Measurements from ENCODE around the gene SLC51A.

Gene SLC51A

DNA sequence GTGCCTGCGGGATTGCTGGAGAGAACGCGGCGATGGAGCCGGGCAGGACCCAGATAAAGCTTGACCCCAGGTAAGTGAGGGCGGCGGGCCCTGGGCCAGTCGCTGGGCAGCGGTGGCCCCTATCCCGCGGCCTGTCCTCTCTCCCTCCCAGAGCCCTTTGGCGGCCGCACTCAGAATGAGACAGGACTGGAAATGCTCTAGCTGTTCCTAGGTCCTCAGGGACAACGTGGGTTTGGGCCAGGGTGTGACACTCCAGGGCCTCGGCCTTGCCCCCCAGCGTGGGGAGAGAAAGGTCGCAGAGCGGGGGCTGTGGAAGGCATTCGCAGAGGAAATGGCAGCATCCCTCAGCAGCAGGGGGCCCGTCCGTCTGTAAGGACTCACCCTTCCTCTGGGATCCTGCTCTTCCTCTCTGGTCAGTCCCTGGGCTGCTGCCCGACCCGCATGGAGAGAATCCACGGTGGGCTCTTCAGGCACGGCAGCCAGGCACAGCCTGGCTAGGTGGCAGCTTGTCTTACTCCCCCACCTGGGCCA is 412 bp downstream of the SLC51A start:
- no peaks in the 10 kb centered on the region for H3K36me3 Mint-ChIP-seq
- no peak for ATAC-seq (replicated peaks)
- no peak overlapping the region for H3K4me3 Mint-ChIP-seq
- no peak for DNase-seq
- H3K9me3 Mint-ChIP-seq: no peaks in the 10 kb centered on the region
- H3K27ac Mint-ChIP-seq: no peak overlapping the region
- peaks cover 11 to 22% of the 10 kb centered on the region in 2 donors for H3K4me1 Mint-ChIP-seq
- no peaks in the 10 kb centered on the region for H3K27me3 Mint-ChIP-seq

DNA sequence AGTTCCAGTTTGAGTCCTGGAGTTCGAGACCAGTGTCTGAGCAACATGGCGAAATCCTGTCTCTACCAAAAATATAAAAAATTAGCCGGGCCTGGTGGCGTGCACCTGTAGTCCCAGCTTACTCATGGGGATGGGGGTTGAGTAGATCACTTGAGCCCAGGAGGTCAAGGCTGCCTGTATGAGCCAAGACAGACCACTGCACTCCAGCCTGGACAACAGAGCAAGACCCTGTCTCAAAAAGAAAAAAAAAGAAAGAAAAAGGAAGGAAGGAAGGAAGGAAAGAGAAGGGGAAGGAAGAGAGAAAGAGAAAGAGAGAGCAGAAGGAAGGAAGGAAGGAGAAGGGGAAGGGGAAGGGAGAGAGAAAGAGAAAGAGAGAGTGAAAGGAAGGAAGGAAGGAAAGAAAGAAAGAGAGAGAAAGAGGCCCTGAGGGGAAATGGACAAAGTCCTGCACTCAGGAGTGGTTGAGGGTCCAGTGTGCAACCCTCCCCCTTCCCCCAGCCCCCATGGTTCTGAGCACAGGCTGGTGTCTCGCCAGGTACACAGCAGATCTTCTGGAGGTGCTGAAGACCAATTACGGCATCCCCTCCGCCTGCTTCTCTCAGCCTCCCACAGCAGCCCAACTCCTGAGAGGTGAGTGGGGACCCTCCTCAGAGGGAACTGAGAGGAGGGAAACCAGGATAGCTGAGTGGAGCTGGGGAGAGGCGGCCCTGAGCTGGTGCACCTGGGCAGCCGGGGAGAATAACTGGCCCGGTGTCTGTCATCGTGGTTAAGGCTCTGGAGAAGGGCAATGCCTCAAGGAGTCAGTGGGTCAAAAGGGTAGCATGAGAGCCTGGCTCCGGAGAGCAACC is 1.2 kb downstream of the SLC51A start:
- Mint-ChIP-seq H3K36me3 (no peaks in the 10 kb centered on the region), H3K4me1 (peaks cover 11 to 22% of the 10 kb centered on the region in 2 donors), H3K27me3 (no peaks in the 10 kb centered on the region), H3K9me3 (no peaks in the 10 kb centered on the region), H3K4me3 (peak overlapping the region; percentile 20 to 49), H3K27ac (peak overlapping the region; percentile 63)
- DNase-seq: no peak
- no peak for ATAC-seq (replicated peaks)

- ATAC-seq (replicated peaks) (no peak), DNase-seq (no peak)
- Mint-ChIP-seq H3K27me3 (no peaks in the 10 kb centered on the region), H3K9me3 (no peaks in the 10 kb centered on the region), H3K4me3 (peak overlapping the region in 1 of 2 donors; percentile 49), H3K27ac (no peak overlapping the region), H3K4me1 (peaks cover 11 to 22% of the 10 kb centered on the region in 2 donors), H3K36me3 (no peaks in the 10 kb centered on the region)
These were observed 1.9 kb downstream of the SLC51A start for GRCh38 chr3:196218155-196218712.

DNA sequence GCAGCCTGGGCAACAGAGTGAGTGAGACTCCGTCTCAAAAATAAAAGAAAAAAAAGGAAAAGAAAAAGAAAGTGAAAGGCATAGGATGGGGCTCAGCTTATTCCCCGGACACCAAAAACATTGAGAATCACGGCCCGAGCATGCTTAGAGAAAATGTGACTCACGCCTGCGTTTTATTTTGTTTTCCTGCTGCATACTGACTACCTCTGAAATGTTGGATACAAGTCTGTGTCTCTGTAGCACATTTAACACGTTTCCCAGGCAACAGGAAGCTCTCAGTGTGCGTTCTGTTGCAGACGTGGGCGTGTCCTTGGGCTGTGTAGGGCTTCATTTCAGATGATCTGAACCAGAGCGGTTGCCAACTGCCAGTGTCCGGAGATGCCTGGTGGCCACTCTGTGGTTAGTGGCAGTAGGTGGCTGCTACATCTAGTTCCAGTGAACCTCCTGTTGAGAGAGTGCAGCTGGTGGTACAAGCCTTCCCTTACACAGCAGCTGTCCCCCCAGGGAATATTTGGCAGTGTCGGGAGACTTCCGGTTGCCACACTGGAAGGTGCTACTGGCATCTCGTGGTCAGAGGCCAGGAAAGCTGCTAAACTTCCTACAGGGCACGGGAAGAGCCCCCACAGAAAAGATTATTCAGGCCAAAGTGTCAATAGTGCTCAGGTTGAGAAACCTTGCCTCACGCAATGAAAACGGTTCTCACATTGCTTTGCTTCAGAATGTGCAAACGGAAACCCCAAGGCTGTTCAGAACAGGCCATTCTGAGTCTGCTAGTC is 3.0 kb downstream of the SLC51A start:
- no peaks in the 10 kb centered on the region for H3K9me3 Mint-ChIP-seq
- H3K4me3 Mint-ChIP-seq: peak overlapping the region; percentile 79 to 87
- DNase-seq (no peak), ATAC-seq (replicated peaks) (peak; percentile 90)
- H3K36me3 Mint-ChIP-seq: no peaks in the 10 kb centered on the region
- no peaks in the 10 kb centered on the region for H3K27me3 Mint-ChIP-seq
- H3K27ac Mint-ChIP-seq: peak overlapping the region; percentile 84
- H3K4me1 Mint-ChIP-seq: peaks cover 11 to 22% of the 10 kb centered on the region in 2 donors

GRCh38 chr3:196219970-196220311 is 3.6 kb downstream of the SLC51A start:
- Mint-ChIP-seq H3K36me3 (no peaks in the 10 kb centered on the region), H3K4me3 (no peak overlapping the region), H3K4me1 (peaks cover 11 to 22% of the 10 kb centered on the region in 2 donors), H3K27ac (no peak overlapping the region), H3K9me3 (no peaks in the 10 kb centered on the region), H3K27me3 (no peaks in the 10 kb centered on the region)
- DNase-seq: no peak
- ATAC-seq (replicated peaks): no peak

DNA sequence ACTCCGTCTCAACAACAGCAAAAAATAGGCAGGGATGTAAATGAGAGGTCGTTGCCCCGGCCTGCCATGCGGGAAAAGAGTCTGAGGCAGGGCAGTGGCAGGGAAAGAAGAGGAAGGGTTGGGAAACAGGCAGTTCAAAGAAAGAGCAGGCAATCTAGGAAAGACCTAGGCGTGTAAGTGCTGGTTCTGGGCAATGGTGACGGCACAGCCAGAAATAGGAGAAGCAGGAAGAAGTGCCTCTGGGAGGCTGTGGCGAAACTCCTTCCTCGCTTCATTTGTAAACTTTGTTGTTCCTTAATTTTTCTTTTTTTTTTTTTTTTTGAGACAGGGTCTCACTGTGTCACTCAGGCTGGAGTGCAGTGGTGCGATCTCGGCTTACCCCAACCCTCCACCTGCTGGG is 4.3 kb downstream of the SLC51A start:
- ATAC-seq (replicated peaks) (no peak), DNase-seq (no peak)
- no peaks in the 10 kb centered on the region for H3K27me3 Mint-ChIP-seq
- H3K27ac Mint-ChIP-seq: peak overlapping the region; percentile 37
- H3K4me3 Mint-ChIP-seq: no peak overlapping the region
- H3K9me3 Mint-ChIP-seq: no peaks in the 10 kb centered on the region
- peaks cover 11 to 22% of the 10 kb centered on the region in 2 donors for H3K4me1 Mint-ChIP-seq
- H3K36me3 Mint-ChIP-seq: no peaks in the 10 kb centered on the region

DNA sequence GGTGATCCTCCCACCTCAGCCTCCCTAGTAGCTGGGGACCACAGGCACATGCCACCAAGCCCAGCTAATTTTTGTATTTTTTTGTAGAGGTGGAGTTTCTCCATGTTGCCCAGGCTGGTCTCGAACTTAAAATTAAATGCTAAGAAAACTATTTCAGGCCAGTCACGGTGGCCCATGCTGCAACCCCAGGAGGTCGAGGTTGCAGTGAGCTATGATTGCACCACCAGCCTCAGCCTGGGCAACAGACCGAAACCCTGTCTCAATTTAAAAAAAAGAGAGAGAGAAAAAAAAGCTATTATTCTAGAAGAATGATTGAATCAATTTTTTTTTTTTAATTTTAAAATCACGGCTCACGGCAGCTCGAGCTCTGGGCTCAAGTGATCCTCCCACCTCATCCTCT is 4.7 kb downstream of the SLC51A start:
- Mint-ChIP-seq H3K4me1 (peaks cover 11 to 22% of the 10 kb centered on the region in 2 donors), H3K4me3 (no peak overlapping the region), H3K27me3 (no peaks in the 10 kb centered on the region), H3K9me3 (no peaks in the 10 kb centered on the region), H3K27ac (no peak overlapping the region), H3K36me3 (no peaks in the 10 kb centered on the region)
- no peak for DNase-seq
- no peak for ATAC-seq (replicated peaks)

DNA sequence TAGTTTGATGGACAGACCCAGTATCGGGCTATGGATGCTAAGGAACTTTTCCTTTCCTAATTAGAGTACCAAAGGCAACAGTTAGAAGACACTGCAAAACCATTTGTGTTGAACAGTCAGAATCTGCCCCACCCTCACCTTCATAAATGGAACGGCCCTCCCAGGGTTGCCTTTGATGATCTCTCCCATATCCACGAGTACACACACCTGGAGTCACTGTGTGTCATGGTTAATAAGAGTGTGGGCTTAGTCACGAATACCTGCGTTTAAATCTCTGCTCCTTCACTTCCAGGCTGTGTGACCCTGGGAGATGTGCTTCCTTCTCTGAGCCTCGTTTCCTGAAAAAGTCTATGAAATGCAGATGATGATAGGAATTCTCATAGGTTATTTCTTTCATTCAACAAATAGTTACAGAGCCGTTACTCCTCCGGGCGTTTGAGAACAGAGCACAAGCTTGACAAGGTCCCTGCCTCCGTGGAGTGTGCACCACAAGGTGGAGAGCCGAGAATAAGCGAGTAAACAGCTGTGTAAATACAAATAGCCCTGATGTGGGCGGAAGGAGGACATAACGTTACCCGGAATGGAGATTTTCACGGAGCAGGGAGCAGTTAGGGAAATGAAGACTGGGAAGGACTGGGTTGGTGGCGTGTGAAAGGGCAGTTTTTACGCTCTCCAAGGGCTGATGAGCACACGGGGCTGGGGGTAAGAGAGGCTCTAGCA is 6.7 kb downstream of the SLC51A start:
- peaks cover 0 to 3% of the 10 kb centered on the region in 2 donors for H3K36me3 Mint-ChIP-seq
- no peak for DNase-seq
- H3K27me3 Mint-ChIP-seq: no peaks in the 10 kb centered on the region
- H3K27ac Mint-ChIP-seq: no peak overlapping the region
- H3K4me1 Mint-ChIP-seq: peaks cover 8 to 16% of the 10 kb centered on the region in 2 donors
- no peak for ATAC-seq (replicated peaks)
- no peak overlapping the region for H3K4me3 Mint-ChIP-seq
- no peaks in the 10 kb centered on the region for H3K9me3 Mint-ChIP-seq

GRCh38 chr3:196225086-196225485 is 8.8 kb downstream of the SLC51A start:
- Mint-ChIP-seq H3K36me3 (peaks cover 3% of the 10 kb centered on the region in 2 donors), H3K9me3 (no peaks in the 10 kb centered on the region), H3K27me3 (no peaks in the 10 kb centered on the region), H3K27ac (no peak overlapping the region), H3K4me1 (peaks cover 0 to 3% of the 10 kb centered on the region in 2 donors), H3K4me3 (no peak overlapping the region)
- ATAC-seq (replicated peaks): no peak
- no peak for DNase-seq

- Mint-ChIP-seq H3K27ac (no peak overlapping the region), H3K4me1 (no peaks in the 10 kb centered on the region), H3K4me3 (no peak overlapping the region), H3K9me3 (no peaks in the 10 kb centered on the region), H3K36me3 (peaks cover 3% of the 10 kb centered on the region in 2 donors), H3K27me3 (no peaks in the 10 kb centered on the region)
- ATAC-seq (replicated peaks): no peak
- no peak for DNase-seq
These were observed 9.5 kb downstream of the SLC51A start for GRCh38 chr3:196225763-196226364.

- DNase-seq: no peak
- ATAC-seq (replicated peaks): no peak
- Mint-ChIP-seq H3K27ac (no peak overlapping the region), H3K4me3 (no peak overlapping the region), H3K9me3 (no peaks in the 10 kb centered on the region), H3K4me1 (peaks cover 3 to 5% of the 10 kb centered on the region in 2 donors), H3K27me3 (no peaks in the 10 kb centered on the region), H3K36me3 (peaks cover 3% of the 10 kb centered on the region in 2 donors)
These were observed 10.8 kb downstream of the SLC51A start for GRCh38 chr3:196227121-196227561.

GRCh38 chr3:196227629-196228493 is 11.5 kb downstream of the SLC51A start:
- Mint-ChIP-seq H3K9me3 (no peaks in the 10 kb centered on the region), H3K4me1 (peaks cover 9 to 13% of the 10 kb centered on the region in 2 donors), H3K27ac (peak overlapping the region; percentile 85), H3K36me3 (peaks cover 5 to 11% of the 10 kb centered on the region in 2 donors), H3K4me3 (no peak overlapping the region), H3K27me3 (no peaks in the 10 kb centered on the region)
- ATAC-seq (replicated peaks) (no peak), DNase-seq (no peak)

Measured in stimulated activated naive B cell treated with anti-CD40 and anti-IgM and Interleukin-4, amounts not matched to agents 10 μg/mL and 1 μg/mL and 100 μg/mL, for 72 hours (primary cell).